GM18951 (cell line): Measurements from ENCODE around the gene PRXL2A.

Experiments used
- POLR2A ChIP-seq: IDR thresholded peaks from 4 replicates; pipeline ENCODE4 v1.6.1; 2011; ENCODE audit warnings: mild to moderate bottlenecking; ENCODE audit not compliant: insufficient read length, insufficient read depth; ENCODE audit errors: extremely low read depth
- in situ Hi-C: fragments of 300-500 bp; cut with MboI; formaldehyde crosslinking; loops from one replicate; pipeline ENCODE4 v1.12.0; 2022; ENCODE audit warnings: low sequenced_read_pairs, mixed read lengths, inconsistent platforms; ENCODE audit not compliant: unreplicated experiment

Gene PRXL2A

GRCh38 chr10:80485946-80486764 is 77.8 kb downstream of the PRXL2A start:
- in situ Hi-C loops = no loop called here
- TF ChIP-seq POLR2A = no peak
